HG03025 (cell line): ENCODE data around the gene PGLYRP3.
"Not testable (repeated sequence)": the region's sequence is repeated elsewhere in the genome, so short reads cannot be mapped to it uniquely, and the experiment has no call there.

ENCODE experiments used
- ATAC-seq: cut with Tn5 transposase; IDR thresholded peaks from one replicate; pipeline ENCODE4 v1.9.1; 2021; ENCODE audit warnings: mild to moderate bottlenecking, moderate library complexity; ENCODE audit not compliant: unreplicated experiment, low FRiP score

Gene PGLYRP3

DNA sequence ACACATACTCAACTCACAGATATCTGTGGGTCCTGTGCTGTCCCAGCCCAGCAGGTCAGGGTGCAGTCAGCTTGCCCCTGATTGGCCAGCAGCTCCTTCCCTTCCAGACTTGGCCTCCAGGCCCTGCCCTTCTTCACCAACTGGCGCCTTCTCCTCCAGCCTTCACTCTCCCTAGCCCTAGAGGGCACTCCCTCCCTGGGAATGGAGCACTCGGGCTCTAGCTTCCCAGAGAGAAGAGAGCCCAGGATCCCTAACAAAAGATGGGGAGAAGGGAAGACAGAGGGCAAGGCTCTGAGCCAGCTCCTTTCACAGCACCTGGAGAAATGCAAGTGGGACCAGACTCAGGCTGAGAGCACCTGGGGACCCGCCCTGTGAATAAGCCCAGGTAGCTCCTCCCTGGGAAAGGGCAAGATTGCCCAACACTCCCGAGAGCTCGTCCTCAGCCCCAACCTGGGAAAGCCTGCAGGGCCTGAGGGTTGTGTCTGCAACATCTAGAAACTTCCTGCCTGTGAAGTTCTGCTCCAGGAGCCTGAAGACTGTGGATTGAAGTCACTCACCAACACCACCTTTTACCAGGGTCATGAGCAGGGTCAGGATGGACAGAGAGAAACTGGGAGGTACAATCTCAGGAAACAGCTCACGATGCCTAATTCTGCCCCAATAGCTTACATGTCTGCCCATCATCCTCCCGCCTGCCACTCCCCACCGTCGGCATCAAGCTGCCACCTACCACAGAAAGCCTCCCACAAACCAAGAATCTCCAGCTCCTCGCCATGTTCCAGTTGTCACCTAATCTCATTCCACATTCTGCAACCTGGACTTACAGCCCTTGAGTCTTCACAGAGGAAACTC, 36.0 kb upstream of the PGLYRP3 start, which contains the start of gene PGLYRP4:
PGLYRP4 (minus strand) TSS at position 331 of the 852 bp plus-strand sequence. CDS start 909 bp downstream, outside the sequence.
- no peak for ATAC-seq

GRCh38 chr1:153347856-153348255, 35.1 kb upstream of the PGLYRP3 start:
- ATAC-seq, result no peak

DNA sequence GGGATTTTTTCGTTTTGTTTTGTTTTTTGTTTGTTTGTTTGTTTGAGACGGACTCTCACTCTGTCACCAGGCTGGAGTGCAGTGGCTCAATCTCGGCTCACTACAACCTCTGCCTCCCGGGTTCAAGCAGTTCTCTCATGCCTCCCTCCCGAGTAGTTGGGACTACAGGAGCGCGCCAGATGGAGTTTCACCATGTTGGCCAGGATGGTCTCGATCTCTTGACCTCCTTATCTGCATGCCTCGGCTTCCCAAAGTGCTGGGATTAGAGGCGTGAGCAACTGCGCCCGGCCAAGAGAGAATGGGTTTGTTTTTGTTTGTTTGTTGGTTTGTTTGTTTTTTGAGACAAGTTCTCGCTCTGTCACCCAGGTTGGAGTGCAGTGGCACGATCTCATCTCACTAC, 34.3 kb upstream of the PGLYRP3 start:
- not testable (repeated sequence) for ATAC-seq

GRCh38 chr1:153346077-153346723, 33.4 kb upstream of the PGLYRP3 start:
- ATAC-seq, result no peak

DNA sequence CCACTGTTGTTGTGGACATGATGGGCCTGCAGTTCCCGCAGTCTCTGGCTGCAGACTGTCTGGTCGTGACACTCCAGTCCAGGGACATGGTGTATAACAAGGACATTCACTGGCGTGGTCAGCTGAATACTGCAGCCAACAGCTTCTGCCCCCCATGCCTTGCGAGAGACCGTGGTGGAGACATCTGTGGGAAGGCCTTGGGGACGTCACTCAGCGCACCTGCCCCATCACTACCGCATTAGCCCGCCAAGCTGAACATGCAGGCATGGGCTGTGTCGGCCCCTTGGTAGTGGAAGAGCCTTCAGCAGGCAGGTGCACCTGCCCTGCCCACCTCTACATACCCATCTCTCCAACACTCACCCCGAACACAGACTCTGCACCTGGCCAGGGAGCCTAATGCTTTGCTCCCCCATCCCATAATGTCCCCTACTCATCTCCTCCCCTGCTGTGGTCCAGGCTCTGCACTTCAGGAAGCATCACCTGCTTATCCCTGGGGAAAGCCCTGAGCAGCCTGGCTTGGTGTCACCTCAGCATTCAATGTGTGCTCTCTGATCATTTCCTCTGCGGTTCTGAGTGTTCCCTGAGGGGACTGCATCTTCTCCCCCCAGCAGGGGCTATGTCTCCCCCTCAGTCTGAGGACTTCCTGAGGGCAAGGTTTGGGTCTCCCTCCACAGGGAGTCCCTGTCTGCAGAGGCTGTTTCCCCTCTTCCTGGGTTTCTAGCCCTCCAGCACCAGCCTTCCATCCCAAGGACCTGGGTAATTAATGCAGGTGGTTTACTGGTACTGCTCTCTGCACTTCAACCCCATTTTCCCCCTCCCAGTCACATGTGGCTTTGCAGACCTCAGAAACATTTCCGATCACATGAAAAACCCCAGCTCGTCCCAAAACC, 32.7 kb upstream of the PGLYRP3 start:
- no peak for ATAC-seq

GRCh38 chr1:153344718-153345025, 31.9 kb upstream of the PGLYRP3 start:
- no peak for ATAC-seq

DNA sequence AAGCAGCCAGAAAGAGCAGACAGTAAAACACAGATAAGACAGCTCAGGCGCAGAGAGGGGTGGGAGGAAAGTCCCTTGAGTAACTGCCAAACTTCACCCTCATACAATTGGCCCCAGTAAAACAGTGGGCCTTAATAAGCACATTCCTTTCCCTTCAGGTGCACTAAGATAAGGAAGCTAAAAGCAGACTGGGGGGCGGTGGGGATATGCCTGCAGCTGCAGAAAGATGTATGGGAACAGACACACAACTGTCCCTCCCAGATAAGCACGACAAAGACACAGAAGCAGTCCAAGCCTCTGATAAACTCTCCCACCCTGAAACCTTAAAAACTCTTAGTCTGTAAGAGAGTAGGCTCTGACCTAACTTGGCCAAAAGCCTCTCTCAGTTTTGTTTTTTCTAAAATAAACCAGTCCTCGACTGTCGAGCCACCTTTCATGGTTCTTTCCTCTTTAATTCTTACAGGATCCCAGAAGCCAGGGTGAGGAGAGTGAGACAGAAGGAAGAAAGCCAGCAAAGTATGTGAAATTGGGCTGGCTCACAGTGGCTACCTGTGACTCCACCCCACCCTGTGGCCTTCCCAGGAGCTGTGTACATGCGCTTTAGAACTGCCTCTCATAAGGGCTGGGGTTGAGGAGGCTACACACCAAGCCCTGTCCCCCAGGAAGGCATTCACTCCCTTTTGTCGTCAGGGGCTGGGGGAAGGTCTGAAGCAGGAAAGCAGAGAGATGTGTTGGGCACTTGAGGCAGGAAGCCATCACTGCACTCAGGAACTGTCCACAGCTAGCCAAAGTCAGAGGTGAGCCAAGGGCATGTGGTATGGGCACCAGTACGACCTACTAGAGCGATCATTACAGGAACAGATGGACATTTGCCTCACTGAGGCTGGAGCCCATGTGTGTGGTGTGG, 31.3 kb upstream of the PGLYRP3 start:
- no peak for ATAC-seq

DNA sequence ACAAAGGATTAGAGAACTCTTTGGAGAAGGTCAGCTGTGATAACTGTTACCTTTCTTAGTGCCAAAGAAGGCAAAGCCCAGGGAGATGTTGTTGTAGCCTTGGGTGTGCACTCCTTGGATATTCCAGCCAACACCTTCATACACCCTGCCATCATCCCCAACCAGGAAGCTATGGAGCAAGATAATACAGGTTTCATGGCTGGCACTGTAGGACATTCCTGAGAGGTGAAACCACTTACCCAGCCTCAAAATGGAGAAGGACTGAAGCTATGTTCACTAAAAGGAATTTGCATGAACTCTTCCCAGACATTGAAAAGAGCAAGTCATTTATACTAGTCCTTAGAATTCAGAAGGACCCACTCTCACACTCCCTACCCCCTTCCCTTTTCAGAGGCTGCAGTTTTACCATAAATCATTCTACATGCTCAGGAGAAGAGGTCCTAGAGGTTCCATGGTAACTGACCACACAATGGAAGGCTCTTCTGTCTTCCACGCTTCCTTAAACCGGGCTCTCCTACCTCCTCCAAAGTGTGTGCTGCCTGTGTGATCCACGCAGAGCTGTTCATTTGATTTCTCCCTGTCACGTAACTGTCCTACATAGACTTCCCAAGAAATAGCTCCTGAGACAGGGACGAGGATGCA, 30.4 kb upstream of the PGLYRP3 start:
- ATAC-seq, result no peak

DNA sequence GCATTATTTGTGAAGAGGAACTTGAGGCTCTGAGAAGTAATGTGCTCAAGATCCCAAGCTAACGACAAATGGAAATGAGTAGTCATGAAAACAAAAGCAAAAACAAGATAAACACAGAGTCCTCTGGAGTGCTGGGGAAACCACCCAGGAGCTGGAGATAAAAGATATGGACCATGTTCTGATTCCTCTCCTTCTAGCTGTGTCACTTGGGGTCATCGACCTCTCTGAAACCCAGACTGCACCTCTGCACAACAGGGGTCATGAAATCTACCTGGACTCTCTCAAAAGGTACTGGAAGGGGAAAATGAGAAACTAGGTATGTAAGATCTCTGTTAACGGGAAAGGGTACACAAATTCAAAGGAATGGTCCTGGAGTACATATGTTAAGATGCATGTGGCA, 29.4 kb upstream of the PGLYRP3 start:
- ATAC-seq, result no peak

DNA sequence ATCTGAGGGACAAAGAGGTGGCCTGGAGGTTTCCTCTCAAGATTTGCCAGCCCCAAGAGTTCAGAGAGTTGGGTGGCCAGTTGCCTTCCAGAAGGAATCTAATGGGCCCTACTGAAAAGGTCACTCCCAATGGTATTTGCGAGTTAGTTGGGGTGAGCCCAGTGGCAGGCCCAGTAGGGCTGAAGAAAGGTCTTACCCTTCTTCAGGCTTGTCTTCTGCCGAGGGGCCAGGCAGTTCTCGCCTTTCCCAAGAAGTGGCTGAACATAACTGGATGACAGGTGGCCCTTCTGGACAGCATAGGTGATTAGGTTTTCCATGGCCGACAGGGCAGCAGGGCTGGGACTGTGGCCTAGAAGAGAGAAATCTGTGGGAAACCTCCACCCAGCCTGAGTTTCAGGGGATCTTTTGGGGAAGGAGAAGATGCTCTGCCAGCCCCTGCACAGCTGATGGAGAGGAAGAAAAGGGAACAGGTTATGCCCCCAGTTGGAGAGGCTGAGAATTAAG, 28.7 kb upstream of the PGLYRP3 start:
- no peak for ATAC-seq

GRCh38 chr1:153340356-153340755, 27.6 kb upstream of the PGLYRP3 start:
- no peak for ATAC-seq

DNA sequence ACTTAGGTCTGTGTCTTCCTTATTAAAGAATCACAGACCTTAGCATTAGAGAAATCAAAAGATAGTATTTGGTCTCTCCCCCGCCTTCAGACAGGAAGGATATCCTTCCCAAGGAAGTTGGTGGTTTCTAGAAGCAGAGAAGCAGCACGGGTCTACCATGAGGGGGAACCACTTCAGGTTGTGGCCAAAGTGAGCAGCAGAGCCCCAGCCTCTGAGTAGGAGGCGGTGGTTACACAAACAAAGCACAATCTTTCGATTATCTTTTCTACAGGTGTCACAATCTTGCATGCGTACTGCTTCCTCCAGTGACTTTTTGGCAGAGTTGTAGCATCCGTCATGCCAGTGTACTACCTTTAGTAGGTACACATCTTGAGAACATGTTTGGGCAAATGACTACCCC, 27.1 kb upstream of the PGLYRP3 start:
- no peak for ATAC-seq

- ATAC-seq, result no peak
These were observed 25.5 kb upstream of the PGLYRP3 start for GRCh38 chr1:153337980-153338853.

GRCh38 chr1:153336650-153337049, 23.9 kb upstream of the PGLYRP3 start:
- no peak for ATAC-seq

- ATAC-seq, result no peak
These were observed 21.1 kb upstream of the PGLYRP3 start for GRCh38 chr1:153333902-153334301.

DNA sequence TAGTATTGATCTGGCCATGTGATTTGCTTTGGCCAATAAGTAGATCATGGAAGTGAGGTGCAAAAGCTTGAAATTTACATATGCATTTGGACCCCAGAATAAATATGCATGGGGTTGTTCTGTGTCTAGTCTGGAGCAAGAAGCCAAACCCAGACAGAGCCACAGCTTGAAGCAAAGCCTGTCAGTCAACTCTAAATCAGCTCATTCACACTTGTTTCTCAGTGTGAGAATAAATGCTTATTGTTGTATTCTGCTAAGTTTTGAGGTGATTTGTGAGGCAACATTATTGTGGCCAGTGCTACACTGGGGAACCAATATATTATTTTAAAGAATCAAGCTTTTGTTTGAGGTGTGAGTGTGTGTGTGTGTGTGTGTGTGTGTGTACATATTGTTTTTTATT, 12.2 kb upstream of the PGLYRP3 start:
- no peak for ATAC-seq

DNA sequence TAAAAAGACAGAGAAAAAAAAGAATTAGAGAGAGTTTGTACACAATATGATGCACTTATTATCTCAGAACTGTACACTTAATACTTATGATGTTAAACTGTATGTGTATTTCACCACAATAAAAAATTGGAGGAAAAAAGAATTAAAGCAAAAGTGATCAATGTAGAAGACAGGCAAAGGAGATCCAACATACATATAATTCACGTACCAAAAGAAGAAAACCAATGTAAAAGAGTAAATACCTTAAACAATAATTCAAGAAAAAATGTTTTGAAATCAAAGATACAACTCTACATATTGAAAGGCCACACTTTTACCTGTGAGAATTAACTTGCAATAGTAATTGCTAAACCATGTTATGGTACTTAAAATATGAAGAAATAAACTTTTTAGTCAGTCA, 9.8 kb upstream of the PGLYRP3 start:
- ATAC-seq, result no peak

- ATAC-seq, result not testable (repeated sequence)
These were observed 5.4 kb upstream of the PGLYRP3 start for GRCh38 chr1:153318145-153318544.
